ENCODE data around the gene MPZL3.

MPZL3 gene

DNA sequence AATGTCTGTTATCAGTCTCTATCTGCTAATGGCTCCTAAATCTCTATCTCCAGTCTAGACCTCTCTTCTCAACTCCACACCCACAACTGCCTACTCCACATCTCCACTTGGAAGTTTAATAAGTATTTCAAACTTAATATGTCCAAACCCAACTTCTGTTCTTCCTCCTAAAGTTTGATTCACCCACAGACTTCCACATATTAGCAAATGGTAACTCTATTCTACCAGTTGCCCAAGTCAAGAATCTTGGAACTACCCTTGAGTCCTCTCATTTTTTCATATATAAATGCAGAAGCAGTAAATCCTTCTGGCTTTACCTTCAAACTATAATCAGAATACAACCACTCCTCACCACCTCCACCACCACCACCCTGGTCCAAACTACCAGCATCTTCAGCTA lies 20.7 kb downstream of the MPZL3 start:
- DNase-seq: no peak

GRCh38 chr11:118230088-118230487 lies 22.1 kb downstream of the MPZL3 start:
- DNase-seq: no peak

- peak; percentile 39 for DNase-seq
Observed at GRCh38 chr11:118229274-118229847, 22.8 kb downstream of the MPZL3 start.

DNA sequence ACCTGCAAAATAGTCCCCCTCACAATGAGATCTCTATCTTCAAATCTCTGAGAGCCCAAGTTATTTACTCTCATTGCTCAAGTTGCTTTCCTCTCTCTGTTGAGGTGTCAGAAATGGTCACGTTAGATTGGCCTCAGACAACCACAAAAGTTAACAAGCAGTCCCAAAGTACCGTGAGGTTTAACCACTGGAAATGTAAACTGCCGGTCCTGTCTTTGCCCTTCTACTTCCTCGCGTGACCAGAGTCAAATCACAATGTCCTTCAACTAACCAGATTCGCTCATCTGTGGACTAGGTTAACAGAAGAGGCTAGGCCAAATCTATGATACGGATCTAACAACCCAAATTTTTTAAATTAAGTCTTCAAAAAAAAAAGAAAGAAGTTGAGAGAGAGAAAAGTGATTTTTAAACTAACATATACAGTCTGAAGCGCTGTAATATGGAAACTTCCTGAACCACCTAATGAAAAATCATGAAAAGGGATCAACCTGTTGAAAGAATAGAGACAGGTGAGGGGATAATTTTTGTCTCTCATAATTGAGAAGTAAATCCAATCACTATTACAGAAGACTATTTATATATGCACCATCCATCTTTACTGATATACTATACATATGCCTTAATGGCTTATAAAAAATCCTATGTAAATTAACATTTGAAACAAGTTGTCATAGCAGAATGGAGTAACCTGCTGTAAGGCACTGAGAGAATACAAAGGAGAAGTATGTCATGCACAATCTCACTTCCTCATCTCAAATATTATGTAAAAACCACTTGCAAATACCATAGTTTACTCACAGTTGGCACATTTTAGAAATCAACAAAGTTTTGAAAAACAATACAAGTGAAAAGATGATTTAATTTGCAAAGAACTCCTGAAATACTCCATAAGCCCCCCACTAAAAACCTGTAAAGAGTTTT lies 24.0 kb downstream of the MPZL3 start:
- DNase-seq: no peak

DNA sequence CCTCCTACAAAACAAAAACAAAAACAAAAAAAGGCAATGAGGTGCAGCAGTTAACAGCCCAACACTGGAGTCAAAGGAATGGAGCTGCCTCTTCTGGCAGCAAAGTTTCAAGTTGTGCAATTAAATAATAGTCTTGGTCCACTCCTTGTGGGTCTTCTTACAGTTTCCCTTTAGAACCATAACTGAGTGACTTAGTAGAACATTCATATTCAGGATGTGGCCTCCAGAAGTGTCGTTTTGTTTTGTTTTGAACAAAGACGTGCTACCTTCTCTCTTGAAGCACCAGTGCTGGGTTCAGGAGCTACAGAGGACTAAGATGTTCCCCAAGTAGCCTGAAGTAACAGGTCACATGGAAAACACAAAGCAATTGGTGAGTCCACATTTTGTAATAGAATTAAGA lies 25.4 kb downstream of the MPZL3 start:
- DNase-seq: no peak

- peak; percentile 21 for DNase-seq
Observed at GRCh38 chr11:118226296-118226695, 25.9 kb downstream of the MPZL3 start.

DNA sequence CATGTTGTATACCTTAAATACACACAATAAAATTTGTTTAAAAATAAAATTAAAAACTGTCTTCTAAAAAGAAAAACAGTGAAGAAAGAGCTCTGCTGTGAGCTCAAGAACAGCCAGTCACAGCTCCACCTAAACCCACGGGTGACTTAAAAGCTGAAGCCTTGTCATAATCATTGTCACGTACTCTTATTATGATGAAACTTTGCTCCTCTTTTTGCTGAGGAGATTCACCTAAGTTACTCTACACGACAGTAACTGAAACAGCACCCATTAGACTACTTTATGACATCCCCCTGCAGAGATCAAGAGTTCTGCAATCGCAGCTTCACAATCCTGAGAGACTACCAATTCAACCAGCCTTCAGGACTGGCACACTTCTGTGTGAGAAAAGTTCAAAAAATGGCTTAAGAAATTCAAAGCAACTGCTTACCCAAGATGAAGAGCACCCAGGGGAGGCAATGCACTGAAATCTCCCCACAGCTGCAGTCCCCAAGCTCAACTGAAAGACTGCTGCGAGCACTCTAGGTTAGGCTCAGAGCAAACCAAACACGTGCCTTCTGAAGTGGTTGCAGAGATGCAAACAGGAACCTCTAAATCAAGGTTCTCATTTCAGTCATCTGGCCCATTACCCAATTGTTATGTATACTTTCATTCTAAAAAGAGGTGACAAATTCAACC lies 27.5 kb downstream of the MPZL3 start, which contains the start of gene JAML:
JAML (minus strand) TSS at position 501 of the 678 bp plus-strand sequence. CDS start 10,145 bp downstream, outside the sequence.
- no peak for DNase-seq

DNA sequence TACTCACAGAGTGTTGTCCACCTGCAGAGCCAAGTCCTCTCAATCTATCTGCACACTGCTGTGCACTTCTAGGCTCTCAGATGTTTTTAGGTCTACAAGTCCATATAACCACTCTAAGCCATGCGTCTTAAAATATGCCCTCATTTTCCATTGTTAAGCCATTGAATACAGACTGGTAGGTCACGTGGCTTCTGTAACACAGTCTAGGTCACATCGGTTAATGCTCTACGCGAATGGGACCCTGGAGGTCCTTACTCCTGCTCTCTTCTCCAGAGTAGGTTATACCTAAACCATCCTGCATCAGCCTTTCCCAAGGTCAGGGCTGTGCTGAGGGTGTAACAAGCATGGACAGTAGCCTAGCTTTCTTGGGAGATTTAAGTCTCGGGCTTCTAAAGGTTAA lies 28.2 kb downstream of the MPZL3 start:
- no peak for DNase-seq

GRCh38 chr11:118223570-118223969 lies 28.6 kb downstream of the MPZL3 start:
- DNase-seq: no peak

GRCh38 chr11:118222437-118222836 lies 29.7 kb downstream of the MPZL3 start:
- DNase-seq: no peak

DNA sequence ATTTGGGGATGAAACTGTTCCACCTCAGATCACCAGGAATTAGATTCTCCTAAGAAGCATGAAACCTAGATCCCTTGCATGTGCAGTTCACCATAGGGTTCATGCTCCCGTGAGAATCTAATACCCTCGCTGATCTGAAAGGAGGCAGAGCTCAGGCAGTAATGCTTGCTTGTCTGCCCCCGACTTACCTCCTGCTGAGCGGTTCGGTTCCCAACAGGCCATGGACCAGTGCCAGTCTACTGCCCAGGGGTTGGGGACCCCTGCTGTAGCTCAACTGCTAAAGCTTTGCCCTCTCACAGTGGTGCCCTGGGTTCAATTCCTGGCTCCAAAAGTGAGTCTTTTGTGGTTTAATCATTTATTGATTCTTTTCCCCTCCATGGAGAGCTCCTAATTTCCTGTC lies 30.7 kb downstream of the MPZL3 start:
- no peak for DNase-seq

DNA sequence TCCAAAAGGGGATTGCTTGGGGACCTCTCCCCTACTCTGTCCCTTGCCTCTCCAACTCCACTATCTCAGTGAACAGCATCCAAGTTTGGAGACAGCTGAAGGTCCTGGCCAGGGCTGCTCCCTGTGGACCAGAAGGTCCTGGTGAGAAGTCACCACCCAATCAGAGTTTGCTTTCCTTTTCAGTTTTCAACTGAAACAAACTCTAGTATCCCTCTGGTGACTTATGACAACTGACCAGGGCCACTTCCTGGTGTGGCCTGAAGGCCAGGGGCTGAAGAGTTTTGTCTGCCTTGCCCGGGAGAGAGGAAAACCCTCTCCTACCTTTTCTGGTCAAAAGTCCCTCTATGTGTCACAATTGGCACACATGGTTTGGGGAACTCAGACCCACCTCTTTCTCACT lies 32.4 kb downstream of the MPZL3 start:
- no peak for DNase-seq

DNA sequence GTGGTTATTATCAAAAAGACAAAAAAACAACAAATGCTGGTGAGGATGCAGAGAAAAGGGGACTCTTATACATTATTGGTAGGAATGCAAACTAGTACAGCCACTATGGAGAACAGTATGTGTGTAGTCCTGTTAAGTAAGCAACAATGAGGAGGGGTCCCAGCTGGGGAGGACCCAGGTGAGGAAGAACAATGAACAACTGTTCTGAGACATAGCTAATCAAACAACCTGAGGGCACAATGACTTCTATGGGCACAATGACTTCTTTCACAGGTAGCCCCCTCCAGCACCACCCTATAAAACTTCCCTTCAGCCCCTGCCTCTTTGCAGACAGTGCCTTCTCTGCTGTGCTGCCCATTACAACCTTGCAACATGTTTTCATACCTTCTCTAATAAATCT lies 32.9 kb downstream of the MPZL3 start:
- no peak for DNase-seq

DNA sequence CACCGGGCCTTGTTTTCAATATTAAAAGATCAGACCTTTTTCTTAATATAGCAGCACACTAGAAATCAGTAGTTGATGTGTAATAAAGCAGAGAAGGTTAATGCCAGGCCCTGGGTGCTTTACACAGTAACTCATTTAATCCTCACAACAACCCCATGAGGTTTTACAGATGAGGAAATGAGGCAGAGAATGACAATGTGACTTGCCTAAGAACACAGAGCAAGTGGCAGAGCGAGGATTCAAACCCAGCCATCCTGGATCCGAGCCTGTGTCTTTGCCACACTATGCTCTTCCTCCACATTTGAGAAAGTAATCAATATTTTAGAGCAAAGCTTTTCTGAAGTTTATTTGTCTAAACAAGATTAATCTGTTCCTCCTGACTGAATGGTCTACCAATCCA lies 34.6 kb downstream of the MPZL3 start:
- DNase-seq: no peak

GRCh38 chr11:118216621-118217481 lies 35.3 kb downstream of the MPZL3 start:
- DNase-seq: no peak

GRCh38 chr11:118215765-118216164 lies 36.4 kb downstream of the MPZL3 start:
- no peak for DNase-seq

DNA sequence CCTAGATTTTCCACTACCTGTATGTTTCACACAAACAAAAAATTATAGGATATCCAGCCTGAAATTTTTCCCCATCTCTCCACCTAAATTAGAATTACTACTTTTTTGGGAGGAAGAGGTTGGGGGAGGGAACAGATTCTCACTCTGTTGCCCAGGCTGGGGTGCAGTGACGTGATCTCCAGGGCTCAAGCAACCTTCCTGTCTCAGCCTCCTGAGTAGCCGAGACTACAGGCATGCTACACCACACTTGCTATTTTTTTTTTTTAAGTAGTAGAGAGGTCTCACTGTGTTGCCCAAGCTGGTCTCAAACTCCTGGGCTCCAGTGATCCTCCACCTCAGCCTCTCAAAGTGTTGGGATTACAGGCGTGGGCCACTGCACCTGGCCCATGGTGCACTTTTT lies 36.9 kb downstream of the MPZL3 start:
- DNase-seq: no peak

DNA sequence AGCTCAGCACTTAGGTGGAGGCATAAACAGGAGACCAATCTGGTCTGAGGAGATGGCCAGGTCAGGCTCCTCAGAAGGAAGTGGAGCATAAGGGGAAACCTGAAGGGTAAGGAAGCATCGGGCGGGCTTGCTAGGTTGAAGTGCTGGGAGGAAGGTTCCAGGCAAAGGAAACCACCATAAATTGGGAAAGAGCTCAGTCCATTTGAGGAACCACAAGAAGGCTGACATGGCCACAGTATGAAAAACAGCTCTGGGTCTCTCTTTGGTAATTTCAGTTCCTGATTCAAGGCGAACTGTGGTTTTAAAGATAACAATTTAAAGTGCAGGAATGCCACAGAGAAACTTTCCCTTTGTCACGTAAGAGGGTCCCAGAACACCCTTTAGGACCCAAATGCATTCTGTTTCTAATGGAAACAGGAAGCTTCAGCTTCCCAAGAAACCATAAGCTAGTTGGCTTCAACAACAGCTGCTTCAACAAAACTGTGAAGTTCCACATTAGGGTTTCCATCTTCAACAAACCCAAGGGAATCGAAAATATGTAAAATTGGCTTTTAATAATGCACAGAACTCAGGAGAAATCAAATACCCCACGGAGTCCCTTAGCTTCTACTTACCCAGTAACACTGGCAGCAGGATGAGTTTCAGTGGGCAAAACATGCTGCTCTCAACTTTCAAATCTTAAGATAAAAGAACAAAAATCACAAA lies 37.8 kb downstream of the MPZL3 start:
- DNase-seq: no peak

- DNase-seq: no peak
Observed at GRCh38 chr11:118213781-118214180, 38.4 kb downstream of the MPZL3 start.

DNA sequence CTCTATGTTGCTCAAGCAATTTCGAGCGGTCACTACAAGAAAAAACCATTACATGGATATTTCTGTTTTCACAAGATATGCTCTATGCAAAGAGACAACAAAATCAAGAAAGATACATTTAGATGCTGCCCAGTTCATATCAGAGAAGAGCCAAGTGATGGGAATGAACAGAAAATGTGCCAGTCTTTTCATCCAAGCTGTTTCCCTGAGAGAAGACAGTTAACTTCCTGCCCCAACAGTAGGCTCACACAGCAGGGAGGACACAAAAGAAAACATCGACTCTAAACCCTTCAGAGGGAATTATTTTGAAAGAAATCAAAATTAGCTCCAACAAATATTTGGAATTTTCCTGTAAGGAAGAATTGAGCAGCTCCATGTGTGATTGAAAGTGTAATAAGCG lies 39.0 kb downstream of the MPZL3 start:
- no peak for DNase-seq

DNA sequence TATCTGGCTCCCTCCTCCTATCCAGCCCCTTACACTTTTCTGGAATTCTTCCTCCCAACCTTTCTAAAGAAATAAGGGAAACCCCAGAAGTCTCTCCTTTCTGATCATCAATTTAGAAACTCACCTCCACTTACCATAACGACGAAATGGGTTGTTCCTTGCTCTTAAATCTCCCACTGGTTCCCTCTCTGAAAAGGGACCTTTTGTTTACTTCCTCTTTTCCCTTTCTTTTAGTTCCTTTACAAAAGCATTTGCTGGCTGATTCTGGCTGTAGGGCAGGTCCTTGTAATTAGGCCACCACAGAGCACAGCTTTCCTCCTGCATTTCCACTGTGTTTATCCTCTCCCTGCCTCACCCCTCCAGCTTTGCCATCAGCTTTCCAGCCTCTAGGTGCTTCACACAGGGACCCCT lies 39.4 kb downstream of the MPZL3 start:
- no peak for DNase-seq

DNA sequence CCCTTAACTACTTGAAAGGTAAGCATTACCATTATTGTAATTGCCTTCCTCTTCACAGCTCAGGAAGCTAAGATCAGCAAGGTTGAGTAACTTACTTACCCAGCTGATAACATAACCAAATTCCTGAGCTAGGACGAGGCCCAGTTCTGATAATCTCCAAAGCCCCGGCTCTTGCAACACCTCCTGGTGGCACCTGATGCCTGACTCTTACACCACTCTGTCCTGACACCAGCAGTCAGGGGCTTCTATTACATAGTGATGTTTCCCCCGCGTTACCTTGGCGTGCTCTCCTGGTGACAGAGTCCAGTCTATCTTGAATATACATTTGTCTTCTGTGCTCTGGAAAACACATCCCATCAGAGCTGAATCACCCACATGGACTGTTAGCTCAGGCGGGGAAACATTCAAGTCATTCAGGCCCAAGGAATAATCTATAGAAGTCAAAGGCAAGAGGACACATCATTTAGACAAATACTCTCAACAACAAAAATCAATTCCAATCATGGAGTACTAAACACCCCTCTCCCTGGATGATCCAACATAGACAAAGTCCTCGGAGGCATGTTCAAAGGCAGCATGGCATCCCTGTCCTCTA lies 39.9 kb downstream of the MPZL3 start:
- no peak for DNase-seq

Measured in fibroblast of skin of right biceps (primary cell).